Naive thymus-derived CD8-positive, alpha-beta T cell (primary cell): Measurements from ENCODE around the gene CPOX. TPM values are rescaled to one million over a fixed set of nuclear protein-coding genes. Genes with fewer than 3 reads are reported as not detected.

Source experiments
- ATAC-seq, 2 donors: fragments of 150-1000 bp; cut with Tn5 transposase in 1 of 2; sonication (Bioruptor Pico), chemical (Tn5 transposase) in 1 of 2; 1 replicate in 1 of 2; 2 replicates in 1 of 2; pipeline ENCODE4 v1.10.0; 2021; ENCODE audit warnings: mild to moderate bottlenecking in 2 of 2, moderate library complexity in 2 of 2
- POLR2A ChIA-PET: fragments of 350-600 bp; sonication (Branson Sonifier 250); formaldehyde crosslinking; loops from one replicate; lab custom pipeline; 2021; ENCODE audit warnings: antibody characterized with exemption; lab: Charles Lee
- DNase-seq, 10 donors: peaks; one replicate each; pipeline versions ENCODE4 v3.0.0 to v3.0.0-alpha.2; 2020 to 2022
- H3K27ac Mint-ChIP-seq, 10 donors: one replicate each; pipeline ENCODE4 v1.8.0; 2020 to 2022; ENCODE audit warnings: mild to moderate bottlenecking in 10 of 10, mixed read lengths in 10 of 10, moderate library complexity in 4 of 10, inconsistent platforms in 1 of 10
- H3K27me3 Mint-ChIP-seq, 5 donors: one replicate each; pipeline ENCODE4 v1.8.0; 2021 to 2022; ENCODE audit warnings: mixed read lengths in 5 of 5
- H3K36me3 Mint-ChIP-seq, 3 donors: one replicate each; pipeline ENCODE4 v1.8.0; 2020 to 2022; ENCODE audit warnings: mixed read lengths in 3 of 3, mild to moderate bottlenecking in 2 of 3, inconsistent platforms in 1 of 3
- H3K4me1 Mint-ChIP-seq, 4 donors: one replicate each; pipeline ENCODE4 v1.8.0; 2021 to 2022; ENCODE audit warnings: mixed read lengths in 4 of 4
- H3K4me3 Mint-ChIP-seq, 10 donors: one replicate each; pipeline ENCODE4 v1.8.0; 2020 to 2022; ENCODE audit warnings: mild to moderate bottlenecking in 10 of 10, mixed read lengths in 10 of 10, moderate library complexity in 6 of 10, inconsistent platforms in 1 of 10
- H3K9me3 Mint-ChIP-seq, 9 donors: one replicate each; pipeline ENCODE4 v1.8.0; 2020 to 2022; ENCODE audit warnings: mixed read lengths in 9 of 9, mild to moderate bottlenecking in 3 of 9, inconsistent platforms in 1 of 9, moderate library complexity in 1 of 9
- polyA plus RNA-seq, 3 donors: library from polyadenylated mRNA; unstranded; fragments of 300-500 nt; fragmentation: Illumina TruSeq; gene quantifications; one replicate each; pipeline ENCODE4 v1.2.3, GENCODE V29; 2021
- total RNA-seq, 8 experiments: library from RNA in 2 of 8; stranded (reverse) in 2 of 8; gene quantifications; one replicate each; pipeline ENCODE4 v1.2.3 and lab custom pipeline; 2021 to 2026

CPOX gene
- total and polyA plus RNA-seq, 5 experiments from 2014 or later: 2.4 to 27.1 (median 3.4) TPM

GRCh38 chr3:98545940-98546339, 47.5 kb downstream of the CPOX start:
- H3K27ac Mint-ChIP-seq: no peak overlapping the region
- H3K36me3 Mint-ChIP-seq: no peaks in the 10 kb centered on the region
- peak overlapping the region in 1 of 10 donors; percentile 36 for H3K4me3 Mint-ChIP-seq
- no peaks in the 10 kb centered on the region for H3K9me3 Mint-ChIP-seq
- no peaks in the 10 kb centered on the region for H3K27me3 Mint-ChIP-seq
- ATAC-seq: no peak
- no peak for DNase-seq
- peaks cover 0 to 9% (median 3%) of the 10 kb centered on the region in 4 donors for H3K4me1 Mint-ChIP-seq
- POLR2A ChIA-PET: interaction anchor here (0.5 to 1.5 kb wide), 2 partner anchors 18 to 38 kb away, joined by 3 to 10 read pairs; no protein-coding TSS in a partner anchor

GRCh38 chr3:98542623-98543022, 50.8 kb downstream of the CPOX start:
- Mint-ChIP-seq H3K4me3 (no peak overlapping the region), H3K27ac (no peak overlapping the region), H3K27me3 (no peaks in the 10 kb centered on the region), H3K36me3 (no peaks in the 10 kb centered on the region), H3K9me3 (peaks cover 0 to 2% (median 0%) of the 10 kb centered on the region in 9 donors), H3K4me1 (peaks cover 0 to 20% (median 3%) of the 10 kb centered on the region in 4 donors)
- DNase-seq (no peak), ATAC-seq (no peak)
- POLR2A ChIA-PET: no interaction called here

- no peaks in the 10 kb centered on the region for H3K36me3 Mint-ChIP-seq
These were observed 51.7 kb downstream of the CPOX start for GRCh38 chr3:98541695-98542094.

GRCh38 chr3:98540346-98540745, 53.1 kb downstream of the CPOX start:
- Mint-ChIP-seq H3K4me1 (peaks cover 0 to 15% (median 0%) of the 10 kb centered on the region in 4 donors), H3K27ac (peak overlapping the region in 1 of 10 donors; percentile 30), H3K9me3 (peaks cover 0 to 2% (median 0%) of the 10 kb centered on the region in 9 donors), H3K4me3 (no peak overlapping the region), H3K36me3 (no peaks in the 10 kb centered on the region), H3K27me3 (no peaks in the 10 kb centered on the region)
- POLR2A ChIA-PET: no interaction called here
- no peak for ATAC-seq
- DNase-seq: no peak

More at GRCh38 chr3:98541695-98542094, 51.7 kb downstream of the CPOX start:
- H3K27ac Mint-ChIP-seq: peak overlapping the region in 1 of 10 donors; percentile 4
- H3K9me3 Mint-ChIP-seq: peaks cover 0 to 2% (median 0%) of the 10 kb centered on the region in 9 donors
- no peak for DNase-seq
- peaks cover 0 to 20% (median 3%) of the 10 kb centered on the region in 4 donors for H3K4me1 Mint-ChIP-seq
- no peak overlapping the region for H3K4me3 Mint-ChIP-seq
- ATAC-seq: no peak
- POLR2A ChIA-PET: interaction anchor here (0.5 kb wide), 1 partner anchor 22 kb away, joined by 3 read pairs; no protein-coding TSS in a partner anchor
- H3K27me3 Mint-ChIP-seq: no peaks in the 10 kb centered on the region

GRCh38 chr3:98536456-98537017, 56.9 kb downstream of the CPOX start:
- Mint-ChIP-seq H3K27ac (no peak overlapping the region), H3K4me3 (peak overlapping the region in 2 of 10 donors; percentile 4 to 5), H3K4me1 (peaks cover 0 to 13% (median 0%) of the 10 kb centered on the region in 4 donors), H3K27me3 (no peaks in the 10 kb centered on the region), H3K36me3 (no peaks in the 10 kb centered on the region), H3K9me3 (peaks cover 0 to 2% (median 0%) of the 10 kb centered on the region in 9 donors)
- POLR2A ChIA-PET: interaction anchor here (0.7 kb wide), 1 partner anchor 29 kb away, joined by 3 read pairs; no protein-coding TSS in a partner anchor
- no peak for ATAC-seq
- no peak for DNase-seq

GRCh38 chr3:98534734-98535133, 58.7 kb downstream of the CPOX start:
- Mint-ChIP-seq H3K4me3 (no peak overlapping the region), H3K27ac (no peak overlapping the region), H3K4me1 (peaks cover 0 to 4% (median 0%) of the 10 kb centered on the region in 4 donors), H3K9me3 (no peaks in the 10 kb centered on the region), H3K27me3 (no peaks in the 10 kb centered on the region), H3K36me3 (no peaks in the 10 kb centered on the region)
- no peak for DNase-seq
- POLR2A ChIA-PET: no interaction called here
- ATAC-seq: no peak

- DNase-seq: no peak
- H3K36me3 Mint-ChIP-seq: no peaks in the 10 kb centered on the region
- POLR2A ChIA-PET: no interaction called here
- H3K4me3 Mint-ChIP-seq: no peak overlapping the region
- H3K9me3 Mint-ChIP-seq: no peaks in the 10 kb centered on the region
- no peak for ATAC-seq
- peaks cover 0 to 4% (median 0%) of the 10 kb centered on the region in 4 donors for H3K4me1 Mint-ChIP-seq
- H3K27ac Mint-ChIP-seq: no peak overlapping the region
- H3K27me3 Mint-ChIP-seq: no peaks in the 10 kb centered on the region
These were observed 59.2 kb downstream of the CPOX start for GRCh38 chr3:98534168-98534567.

- Mint-ChIP-seq H3K4me3 (peak overlapping the region in 4 of 10 donors; percentile 2 to 47 (median 10)), H3K27ac (peak overlapping the region in 3 of 10 donors; percentile 8 to 49 (median 29)), H3K9me3 (no peaks in the 10 kb centered on the region), H3K27me3 (no peaks in the 10 kb centered on the region), H3K36me3 (no peaks in the 10 kb centered on the region), H3K4me1 (no peaks in the 10 kb centered on the region)
- POLR2A ChIA-PET: interaction anchor here (2.3 kb wide), 1 partner anchor 10 kb away, joined by 5 read pairs; the partner anchor contains the start of gene CLDND1
- DNase-seq (no peak), ATAC-seq (no peak)
These were observed 60.5 kb downstream of the CPOX start for GRCh38 chr3:98532709-98533571.

- Mint-ChIP-seq H3K4me1 (no peaks in the 10 kb centered on the region), H3K4me3 (peak overlapping the region in 4 of 10 donors; percentile 15 to 34 (median 23)), H3K27me3 (no peaks in the 10 kb centered on the region), H3K36me3 (no peaks in the 10 kb centered on the region), H3K9me3 (no peaks in the 10 kb centered on the region), H3K27ac (peak overlapping the region in 1 of 10 donors; percentile 53)
- ATAC-seq: no peak
- no peak for DNase-seq
- POLR2A ChIA-PET: interaction anchor here (2.3 kb wide), 1 partner anchor 9 kb away, joined by 5 read pairs; the partner anchor contains the start of gene CLDND1
These were observed 61.2 kb downstream of the CPOX start for GRCh38 chr3:98532275-98532637.

- Mint-ChIP-seq H3K27me3 (no peaks in the 10 kb centered on the region), H3K27ac (peak within 1 kb of the TSS in 4 of 10 donors; percentile 8 to 53 (median 39)), H3K4me3 (peak within 1 kb of the TSS in 6 of 10 donors; percentile 2 to 47 (median 15)), H3K9me3 (no peaks in the 10 kb centered on the region), H3K4me1 (no peaks in the 10 kb centered on the region), H3K36me3 (no peaks in the 10 kb centered on the region)
- POLR2A ChIA-PET: interaction anchor here (0.6 to 2.3 kb wide), 2 partner anchors 9 to 33 kb away, joined by 3 to 5 read pairs; partner anchors contain the start of gene CLDND1
- DNase-seq (no peak), ATAC-seq (no peak)
These were observed 61.7 kb downstream of the CPOX start, which contains the start of gene GPR15 for GRCh38 chr3:98531622-98532274. Gene GPR15 (plus strand): TSS chr3:98531978. CDS start chr3:98532034, 56 bp downstream.

- DNase-seq: no peak
- no peak overlapping the region for H3K4me3 Mint-ChIP-seq
- H3K27me3 Mint-ChIP-seq: no peaks in the 10 kb centered on the region
- H3K27ac Mint-ChIP-seq: no peak overlapping the region
- no peaks in the 10 kb centered on the region for H3K36me3 Mint-ChIP-seq
- ATAC-seq: no peak
- POLR2A ChIA-PET: interaction anchor here (0.5 kb wide), 1 partner anchor 9 kb away, joined by 8 read pairs; no protein-coding TSS in a partner anchor
- H3K9me3 Mint-ChIP-seq: no peaks in the 10 kb centered on the region
- H3K4me1 Mint-ChIP-seq: peaks cover 0 to 2% (median 0%) of the 10 kb centered on the region in 4 donors
These were observed 62.7 kb downstream of the CPOX start for GRCh38 chr3:98530676-98531075.

GRCh38 chr3:98529856-98530459, 63.5 kb downstream of the CPOX start:
- no peak for DNase-seq
- no peaks in the 10 kb centered on the region for H3K36me3 Mint-ChIP-seq
- H3K9me3 Mint-ChIP-seq: no peaks in the 10 kb centered on the region
- no peak overlapping the region for H3K4me3 Mint-ChIP-seq
- H3K27ac Mint-ChIP-seq: no peak overlapping the region
- POLR2A ChIA-PET: interaction anchor here (0.5 kb wide), 1 partner anchor 10 kb away, joined by 8 read pairs; no protein-coding TSS in a partner anchor
- no peak for ATAC-seq
- peaks cover 0 to 4% (median 0%) of the 10 kb centered on the region in 4 donors for H3K4me1 Mint-ChIP-seq
- H3K27me3 Mint-ChIP-seq: no peaks in the 10 kb centered on the region
